PC-9 (cell line): ENCODE results near the gene ROBO2.

ENCODE experiments used
- CTCF ChIP-seq: fragments of 200-600 bp; sonication (generic); conservative IDR thresholded peaks from 2 replicates; pipeline ENCODE4 v1.6.1; 2017; ENCODE audit warnings: mixed run types, antibody characterized with exemption, mild to moderate bottlenecking, moderate library complexity
- EZH2 ChIP-seq: fragments of 200-600 bp; sonication (generic); IDR thresholded peaks from 2 replicates; pipeline ENCODE4 v1.8.0; 2017; ENCODE audit warnings: antibody characterized with exemption, low read depth

GRCh38 chr3:77234004-77234403 lies 194.1 kb downstream of the ROBO2 start:
- TF ChIP-seq CTCF = no peak
- no peak for TF ChIP-seq EZH2
